Testis (tissue), 2 donors: ENCODE measurements around the gene ALPG.

Experiments used
- POLR2A ChIP-seq: fragments of 450-650 bp; IDR thresholded peaks from one replicate; pipeline ENCODE4 v1.6.1; 2017; ENCODE audit warnings: antibody characterized with exemption, mild to moderate bottlenecking, moderate library complexity
- TF ChIP-seq, protein P1 (sequence below), 3 experiments: fragments of 450-650 bp in 2 of 3; fragments of 200-600 bp in 1 of 3; sonication (generic) in 1 of 3; IDR thresholded peaks; one replicate each; pipeline ENCODE4 v1.5.1; 2016 to 2019; ENCODE audit warnings: antibody characterized with exemption in 3 of 3, mild to moderate bottlenecking in 2 of 3, moderate library complexity in 1 of 3

DNA sequence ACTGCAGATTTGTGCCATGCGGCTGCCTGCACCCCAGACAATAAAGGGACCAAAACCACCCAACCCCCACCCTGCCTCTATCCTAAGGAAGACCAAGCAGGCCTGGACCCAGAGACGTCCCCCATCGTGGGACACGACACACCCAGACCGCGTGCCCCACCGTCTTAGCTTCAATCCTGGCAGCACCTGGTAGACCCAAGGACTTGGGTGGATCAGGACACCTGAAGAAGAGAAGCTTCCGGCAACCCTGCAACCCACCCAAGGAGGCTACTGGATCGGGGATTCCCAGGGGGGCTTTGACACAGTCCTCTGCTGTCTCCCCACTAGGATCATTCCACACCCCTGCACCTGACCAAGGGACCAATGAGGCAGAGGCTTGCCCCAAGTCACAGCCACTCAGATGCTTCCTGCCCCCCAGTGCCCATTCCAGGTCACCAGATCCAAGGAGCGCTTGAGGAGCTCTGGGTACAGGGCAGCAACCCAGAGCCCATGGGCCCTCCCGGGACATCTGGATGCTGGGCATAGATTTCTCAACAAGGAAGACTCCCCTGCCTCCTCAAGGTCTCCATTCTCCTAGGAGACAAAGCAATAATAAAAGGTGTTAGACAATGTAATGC, 52.9 kb downstream of the ALPG start:
- TF ChIP-seq, protein P1, sequence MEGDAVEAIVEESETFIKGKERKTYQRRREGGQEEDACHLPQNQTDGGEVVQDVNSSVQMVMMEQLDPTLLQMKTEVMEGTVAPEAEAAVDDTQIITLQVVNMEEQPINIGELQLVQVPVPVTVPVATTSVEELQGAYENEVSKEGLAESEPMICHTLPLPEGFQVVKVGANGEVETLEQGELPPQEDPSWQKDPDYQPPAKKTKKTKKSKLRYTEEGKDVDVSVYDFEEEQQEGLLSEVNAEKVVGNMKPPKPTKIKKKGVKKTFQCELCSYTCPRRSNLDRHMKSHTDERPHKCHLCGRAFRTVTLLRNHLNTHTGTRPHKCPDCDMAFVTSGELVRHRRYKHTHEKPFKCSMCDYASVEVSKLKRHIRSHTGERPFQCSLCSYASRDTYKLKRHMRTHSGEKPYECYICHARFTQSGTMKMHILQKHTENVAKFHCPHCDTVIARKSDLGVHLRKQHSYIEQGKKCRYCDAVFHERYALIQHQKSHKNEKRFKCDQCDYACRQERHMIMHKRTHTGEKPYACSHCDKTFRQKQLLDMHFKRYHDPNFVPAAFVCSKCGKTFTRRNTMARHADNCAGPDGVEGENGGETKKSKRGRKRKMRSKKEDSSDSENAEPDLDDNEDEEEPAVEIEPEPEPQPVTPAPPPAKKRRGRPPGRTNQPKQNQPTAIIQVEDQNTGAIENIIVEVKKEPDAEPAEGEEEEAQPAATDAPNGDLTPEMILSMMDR (IDR thresholded peaks at IDR 0.05) = no peak
- TF ChIP-seq POLR2A = no peak
